NCI-H1436 (cell line): Measurements from ENCODE around the gene INCENP.

Experiments
- DNase-seq: peaks from one replicate; lab custom pipeline; 2025; lab: John Stamatoyannopoulos, UW

Gene INCENP

GRCh38 chr11:62141111-62142042 lies 17.6 kb downstream of the INCENP start:
- no peak for DNase-seq

GRCh38 chr11:62142043-62142375 lies 18.2 kb downstream of the INCENP start:
- no peak for DNase-seq

- no peak for DNase-seq
Measured at GRCh38 chr11:62142921-62143320, 19.1 kb downstream of the INCENP start.

GRCh38 chr11:62143727-62144126 lies 19.9 kb downstream of the INCENP start:
- no peak for DNase-seq

GRCh38 chr11:62144641-62145255 lies 20.9 kb downstream of the INCENP start:
- no peak for DNase-seq

- no peak for DNase-seq
Measured at GRCh38 chr11:62145261-62145871, 21.6 kb downstream of the INCENP start.

- no peak for DNase-seq
Measured at GRCh38 chr11:62146476-62147200, 22.8 kb downstream of the INCENP start.

GRCh38 chr11:62147545-62147944 lies 23.7 kb downstream of the INCENP start:
- no peak for DNase-seq

- no peak for DNase-seq
Measured at GRCh38 chr11:62148271-62148980, 24.6 kb downstream of the INCENP start.

- no peak for DNase-seq
Measured at GRCh38 chr11:62149986-62150886, 26.4 kb downstream of the INCENP start.

- no peak for DNase-seq
Measured at GRCh38 chr11:62150887-62151736, 27.3 kb downstream of the INCENP start.

- DNase-seq: no peak
Measured at GRCh38 chr11:62151737-62152102, 27.9 kb downstream of the INCENP start.

GRCh38 chr11:62152245-62153086 lies 28.7 kb downstream of the INCENP start:
- DNase-seq: no peak

GRCh38 chr11:62153087-62153395 lies 29.2 kb downstream of the INCENP start:
- DNase-seq: no peak

GRCh38 chr11:62153617-62154016 lies 29.8 kb downstream of the INCENP start:
- DNase-seq: no peak

- no peak for DNase-seq
Measured at GRCh38 chr11:62157603-62158002, 33.8 kb downstream of the INCENP start.

- no peak for DNase-seq
Measured at GRCh38 chr11:62166371-62166770, 42.6 kb downstream of the INCENP start.

- no peak for DNase-seq
Measured at GRCh38 chr11:62169448-62169847, 45.6 kb downstream of the INCENP start.

- no peak for DNase-seq
Measured at GRCh38 chr11:62169935-62170334, 46.1 kb downstream of the INCENP start.
